HUDEP-2 (cell line): ENCODE data around the gene NOTUM.
A peak's percentile ranks its signal among the peaks of the same experiment; 100 is the strongest.

Experiments used
- DNase-seq, 76 experiments: peaks; one replicate each; lab custom pipeline; 2025; ENCODE audit not compliant: unreplicated experiment in 76 of 76; lab: John Stamatoyannopoulos, UW

The NOTUM gene

DNA sequence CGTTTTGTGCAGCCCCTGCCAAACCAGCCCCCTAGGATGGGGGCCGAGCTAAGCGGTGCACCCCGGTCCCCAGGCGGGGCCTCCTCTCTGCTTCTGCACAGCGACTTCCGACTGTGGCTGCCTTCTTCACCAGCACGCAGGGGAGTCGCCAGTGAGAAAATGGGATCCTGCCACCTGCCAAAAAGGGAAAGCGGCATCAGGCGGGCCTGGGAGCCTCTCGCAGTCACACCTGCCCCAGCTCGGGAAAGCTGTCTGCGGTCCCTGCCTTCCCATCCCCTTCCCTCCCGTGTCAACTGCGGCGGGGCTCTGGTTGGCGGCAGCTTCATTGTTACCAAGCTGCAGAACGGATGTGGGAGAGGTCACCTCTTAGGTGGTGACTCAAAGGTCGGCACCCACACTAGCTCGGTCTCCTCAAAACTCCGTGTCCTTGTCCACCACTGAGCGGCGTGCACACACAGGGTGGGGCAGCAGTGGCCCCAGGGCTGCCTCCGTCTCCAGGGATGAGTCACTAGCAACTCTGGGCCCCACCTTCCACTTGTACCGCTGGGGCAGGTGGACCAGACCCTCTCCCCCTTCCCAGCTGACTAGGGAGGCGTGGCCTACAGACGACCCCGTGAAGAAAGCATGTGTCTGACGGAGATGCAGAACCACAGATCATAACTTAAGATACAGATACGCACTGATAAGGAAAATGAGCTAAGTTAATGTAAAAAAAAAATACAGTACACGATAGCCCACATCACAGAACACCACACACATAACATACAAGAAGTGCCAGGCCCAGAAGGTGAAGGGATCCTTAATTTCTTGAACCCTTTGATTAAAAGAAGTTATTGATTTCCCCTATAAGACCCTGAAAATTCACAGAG is 48.3 kb downstream of the NOTUM start:
- DNase-seq, result peak in 63 of 76 experiments; percentile 6 to 85 (median 47)

DNA sequence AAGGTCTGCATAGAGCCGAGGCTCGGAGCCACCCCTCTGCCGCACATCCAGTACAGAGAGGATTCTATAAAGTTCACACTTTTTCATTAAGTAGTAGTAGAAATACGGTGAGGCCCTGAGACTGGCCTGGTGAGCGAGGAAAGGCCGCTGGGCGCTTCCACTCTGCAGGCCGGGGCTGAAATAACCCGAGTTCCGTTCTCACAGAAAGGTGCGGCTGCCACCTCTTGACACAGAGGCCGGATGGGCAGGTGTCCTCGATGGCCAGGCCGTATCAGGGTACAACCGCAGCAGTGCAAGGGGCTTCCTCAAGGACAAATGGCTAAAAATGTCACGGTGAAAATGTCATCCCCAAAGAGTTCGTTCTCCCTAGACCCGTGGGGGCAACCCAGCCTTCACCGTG is 49.0 kb downstream of the NOTUM start:
- no peak for DNase-seq

DNA sequence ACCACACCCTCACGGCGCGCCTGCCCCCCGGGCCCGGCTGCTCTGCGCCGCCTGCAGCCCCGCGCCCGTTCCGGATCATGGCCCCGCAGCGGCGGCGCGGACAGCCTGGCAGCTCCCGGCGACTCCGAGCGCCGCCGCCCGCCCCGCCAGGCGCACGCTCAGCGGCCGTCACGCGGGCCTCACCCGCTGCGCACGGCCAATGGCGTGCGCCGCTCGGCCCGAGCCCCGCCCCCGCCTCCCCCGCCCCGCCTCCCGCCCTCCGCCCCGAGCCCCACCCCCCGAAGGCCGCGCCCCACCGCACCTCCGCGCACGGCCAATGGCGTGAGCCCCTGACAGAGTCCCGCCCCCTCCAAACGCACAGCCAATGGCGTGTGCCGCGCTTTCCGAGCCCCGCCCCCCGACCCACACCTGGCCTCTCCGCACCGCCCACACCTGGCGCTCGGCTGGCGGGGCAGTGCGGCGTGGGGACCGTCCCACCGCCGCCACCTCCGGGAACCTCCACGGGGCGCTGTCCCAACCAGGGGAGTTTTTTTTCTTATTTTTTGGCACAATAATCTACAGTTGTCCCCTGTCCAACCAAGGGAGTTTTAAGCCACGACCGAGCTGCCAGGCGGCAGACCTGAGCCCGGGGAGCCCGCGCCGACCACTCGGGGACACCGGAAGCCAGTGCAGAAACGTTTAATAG is 49.6 kb downstream of the NOTUM start, which contains the start of gene PCYT2:
TSS of gene PCYT2 (minus strand) at position 123 of the 685 bp plus-strand sequence. CDS start at position 79, 44 bp downstream.
- peak in 72 of 76 experiments; percentile 10 to 92 (median 78) for DNase-seq

DNA sequence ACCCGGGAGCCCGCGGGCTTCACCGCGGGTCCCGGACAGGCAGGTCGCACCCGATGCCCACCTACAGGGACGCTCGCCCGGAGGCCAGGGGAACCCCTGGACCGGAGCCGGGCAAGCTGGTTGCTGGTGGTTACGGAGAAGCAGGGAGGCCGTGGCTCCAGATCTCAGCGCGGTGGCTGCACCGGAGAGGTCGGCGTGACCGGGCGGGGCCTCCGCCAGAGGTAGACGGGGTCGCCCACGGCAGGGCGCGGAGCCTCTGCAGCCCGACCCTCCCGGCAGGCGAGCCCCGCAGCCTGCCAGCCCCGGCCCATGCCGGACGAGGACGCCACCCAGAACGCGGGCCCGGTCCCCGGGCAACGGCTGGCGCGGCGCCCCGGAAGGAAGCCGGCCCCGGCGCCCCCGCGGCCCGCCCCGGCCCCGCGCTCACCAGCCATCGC is 50.1 kb downstream of the NOTUM start:
- DNase-seq, result peak in 3 of 76 experiments; percentile 25 to 45 (median 45)

DNA sequence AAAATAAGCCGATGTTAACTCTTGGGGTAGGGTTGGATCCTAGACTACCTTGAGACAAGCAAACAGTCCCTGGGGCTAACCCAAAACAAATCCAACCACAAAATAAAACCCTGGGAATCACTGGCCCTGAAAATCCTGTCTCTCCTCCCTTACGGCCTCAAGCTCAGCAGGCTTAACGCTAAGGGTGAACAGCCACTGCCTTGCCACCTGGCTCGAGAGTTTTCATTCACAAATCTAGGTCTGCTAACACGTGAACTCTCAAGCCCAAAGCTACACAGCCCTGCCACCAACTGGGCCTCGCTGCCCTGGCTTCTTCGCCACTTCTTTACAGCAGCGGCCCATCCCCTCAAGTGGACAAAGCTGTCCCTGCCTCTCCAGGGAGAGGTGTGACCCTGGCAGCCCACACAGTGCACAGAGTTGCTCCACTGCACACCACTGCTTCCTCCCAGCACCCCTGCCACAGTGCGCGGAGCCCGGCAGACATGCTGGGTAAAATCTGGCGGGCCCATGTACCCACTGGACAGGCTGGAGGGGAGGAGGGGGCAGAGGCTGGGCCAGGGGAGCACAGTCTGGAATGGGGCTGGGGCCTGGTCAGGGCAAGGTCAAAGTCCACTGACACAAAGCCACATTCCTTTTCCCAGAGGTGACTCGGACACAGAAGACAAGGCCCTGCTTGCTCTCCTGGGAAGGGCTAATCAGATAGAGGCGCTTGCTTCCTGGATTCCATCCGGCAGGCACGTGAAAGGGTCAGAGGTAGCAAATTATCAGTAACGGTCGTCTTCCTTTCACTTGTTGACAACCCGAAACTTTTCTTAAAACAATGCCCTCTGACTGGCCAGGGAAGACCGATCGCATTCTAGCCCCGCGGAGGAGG is 50.8 kb downstream of the NOTUM start:
- peak in 3 of 76 experiments; percentile 9 to 20 (median 13) for DNase-seq

DNA sequence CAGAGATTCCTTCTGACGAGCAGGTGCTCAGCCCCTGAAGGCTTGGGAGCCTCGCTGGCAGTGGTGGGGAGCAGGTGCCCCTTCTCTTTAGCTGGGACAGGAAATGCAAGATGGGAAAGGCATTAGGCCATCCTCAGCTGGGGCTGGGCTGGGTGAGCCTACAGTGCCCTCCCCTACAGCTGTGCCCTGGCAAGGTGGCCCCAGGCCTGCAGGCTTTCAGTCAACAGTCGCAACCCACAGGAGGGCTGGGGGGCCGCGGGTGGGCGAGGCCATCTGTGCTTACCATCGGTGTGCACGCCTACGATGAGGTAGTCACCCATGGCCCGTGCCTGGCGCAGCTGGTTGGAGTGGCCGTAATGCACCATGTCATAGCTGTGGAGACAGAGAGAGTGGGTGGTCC is 51.8 kb downstream of the NOTUM start:
- no peak for DNase-seq

DNA sequence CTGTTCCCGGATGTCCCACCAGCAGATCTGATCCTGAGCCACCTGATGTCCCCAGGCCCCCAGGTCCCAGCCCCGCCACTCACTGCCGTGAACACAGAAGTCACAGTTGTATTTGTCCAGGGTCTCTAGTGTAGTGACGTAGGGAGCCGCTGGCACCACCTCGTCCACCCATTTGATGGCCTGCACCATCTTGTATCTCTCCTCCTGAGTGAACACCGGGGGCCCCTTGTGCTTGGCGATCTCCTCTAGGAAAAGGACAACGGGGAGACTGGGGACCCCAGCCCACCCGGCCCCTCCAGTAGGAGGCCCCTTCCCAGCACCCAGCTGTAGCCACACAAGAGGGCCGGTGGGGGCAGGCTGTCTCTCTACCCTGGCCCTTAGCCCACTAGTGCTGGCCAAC is 52.2 kb downstream of the NOTUM start:
- DNase-seq, result no peak

DNA sequence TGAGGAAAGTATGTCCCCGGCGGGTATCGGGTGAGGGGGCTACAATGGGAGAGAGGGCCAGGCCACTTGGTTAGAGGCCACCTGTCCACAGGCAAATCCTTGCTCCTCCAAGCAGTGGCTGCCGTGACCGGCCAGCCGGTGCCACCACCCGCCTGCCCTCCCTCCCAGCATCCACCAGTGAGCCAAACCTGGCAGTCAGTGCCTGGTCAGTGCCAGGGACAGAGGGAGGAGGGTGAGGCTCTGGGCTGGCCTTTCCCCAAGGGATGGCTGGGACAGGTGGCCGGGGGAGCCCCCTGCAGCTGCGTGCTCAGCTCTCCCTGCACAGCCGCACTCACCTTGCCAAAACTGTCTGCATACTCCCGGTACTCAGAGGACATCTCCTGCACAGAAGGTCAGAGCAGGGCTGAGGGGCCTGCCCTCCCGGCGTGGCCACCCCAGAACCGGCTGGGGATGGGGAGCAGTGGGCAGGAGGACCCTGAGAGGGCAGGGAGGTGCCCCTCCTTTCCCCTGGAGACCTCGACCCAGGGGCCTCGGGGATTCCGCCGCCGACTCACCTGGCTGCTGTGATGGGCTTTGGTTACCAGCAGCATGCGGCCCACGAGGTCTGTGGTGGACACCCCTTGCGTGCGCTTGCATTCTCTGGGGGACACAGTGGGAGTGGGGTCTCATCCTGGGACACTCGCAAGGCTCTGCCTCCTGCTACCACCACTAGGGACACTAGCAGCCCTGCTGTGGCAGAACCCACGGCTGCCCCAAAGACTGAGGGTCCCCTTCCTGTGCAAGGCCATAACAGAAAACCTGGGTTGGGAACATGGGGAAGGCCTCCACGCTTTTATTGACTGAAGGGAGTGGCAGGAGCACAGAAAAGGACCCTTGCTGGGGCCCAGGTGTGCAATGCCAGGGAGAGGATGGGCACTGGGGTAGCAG is 53.5 kb downstream of the NOTUM start:
- DNase-seq, result no peak

DNA sequence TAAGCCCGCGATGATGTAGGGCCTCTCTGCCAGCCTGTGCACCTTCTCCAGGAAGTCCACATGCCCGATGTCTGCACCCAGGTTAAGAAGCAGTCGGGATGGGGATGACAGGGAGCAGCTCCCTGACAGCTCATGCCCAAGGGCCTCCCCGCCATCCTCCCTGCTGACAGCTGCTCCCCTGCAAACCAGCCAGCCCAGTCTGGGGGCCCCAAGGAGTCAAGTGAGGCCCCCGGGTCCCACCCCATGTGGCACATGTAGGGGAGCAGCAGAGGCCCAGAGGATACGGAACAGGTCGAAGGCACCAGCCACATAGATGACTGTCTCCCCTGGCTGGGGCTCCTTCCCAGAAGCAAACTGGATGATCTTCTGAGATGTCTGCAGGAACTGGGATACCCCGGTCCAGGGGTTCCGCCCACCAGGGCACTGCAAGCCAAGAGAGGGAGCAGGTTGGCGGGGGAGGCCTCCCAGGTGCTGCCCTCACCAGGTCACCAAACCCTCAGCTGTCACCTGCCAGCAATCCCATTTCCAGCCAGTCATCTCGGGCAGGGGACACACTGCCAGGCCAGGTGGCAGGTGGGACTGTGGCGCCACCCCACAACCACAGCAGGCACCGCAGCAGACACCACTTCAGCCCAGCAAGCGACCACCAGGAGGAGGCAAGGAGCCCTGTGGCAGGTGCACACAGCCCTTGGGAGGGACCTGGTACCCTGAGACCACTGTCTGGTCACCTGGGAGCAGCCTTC is 54.3 kb downstream of the NOTUM start:
- peak in 12 of 76 experiments; percentile 10 to 27 (median 16) for DNase-seq

DNA sequence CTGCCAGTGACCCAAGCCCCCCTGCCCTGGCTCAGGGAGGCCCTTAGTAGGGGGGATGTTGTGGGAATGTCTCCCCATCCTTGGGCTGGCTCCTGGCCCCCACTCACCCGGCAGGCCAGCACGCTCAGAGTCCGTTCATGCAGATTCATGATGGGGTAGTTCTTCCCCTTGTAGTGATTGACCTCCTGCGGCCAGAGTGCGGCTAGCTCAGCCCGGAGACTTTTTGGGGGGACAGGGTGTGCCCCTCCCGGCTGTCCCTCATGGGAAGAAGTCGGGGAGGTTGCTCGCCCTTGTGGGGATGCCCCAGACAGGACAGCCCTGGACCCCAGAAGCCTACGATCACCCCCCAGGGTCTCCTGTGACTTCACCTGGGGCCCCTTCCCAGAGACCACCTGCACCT is 55.0 kb downstream of the NOTUM start:
- DNase-seq, result no peak

DNA sequence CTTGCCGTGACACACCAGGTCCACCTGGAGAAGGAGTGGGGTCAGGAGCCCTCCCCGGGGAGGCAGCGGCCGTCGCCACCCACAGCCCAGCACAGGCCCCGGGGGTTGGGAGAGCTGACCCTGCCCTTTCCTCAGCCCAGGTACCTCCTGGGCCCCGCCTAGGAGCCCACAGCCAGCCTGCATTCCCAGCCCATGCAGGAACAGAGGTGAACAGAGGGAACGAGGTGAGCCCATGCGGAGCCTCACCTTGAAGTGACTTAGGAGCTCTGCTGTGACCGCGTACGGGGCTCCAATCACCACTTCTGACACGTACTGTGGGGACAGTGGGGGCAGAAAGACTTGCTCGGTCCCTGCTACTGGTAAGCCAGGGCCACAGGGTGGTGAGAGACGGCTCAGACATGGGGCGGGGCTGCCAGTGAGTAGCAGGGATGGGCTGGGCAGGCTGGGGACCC is 55.5 kb downstream of the NOTUM start:
- DNase-seq, result no peak

DNA sequence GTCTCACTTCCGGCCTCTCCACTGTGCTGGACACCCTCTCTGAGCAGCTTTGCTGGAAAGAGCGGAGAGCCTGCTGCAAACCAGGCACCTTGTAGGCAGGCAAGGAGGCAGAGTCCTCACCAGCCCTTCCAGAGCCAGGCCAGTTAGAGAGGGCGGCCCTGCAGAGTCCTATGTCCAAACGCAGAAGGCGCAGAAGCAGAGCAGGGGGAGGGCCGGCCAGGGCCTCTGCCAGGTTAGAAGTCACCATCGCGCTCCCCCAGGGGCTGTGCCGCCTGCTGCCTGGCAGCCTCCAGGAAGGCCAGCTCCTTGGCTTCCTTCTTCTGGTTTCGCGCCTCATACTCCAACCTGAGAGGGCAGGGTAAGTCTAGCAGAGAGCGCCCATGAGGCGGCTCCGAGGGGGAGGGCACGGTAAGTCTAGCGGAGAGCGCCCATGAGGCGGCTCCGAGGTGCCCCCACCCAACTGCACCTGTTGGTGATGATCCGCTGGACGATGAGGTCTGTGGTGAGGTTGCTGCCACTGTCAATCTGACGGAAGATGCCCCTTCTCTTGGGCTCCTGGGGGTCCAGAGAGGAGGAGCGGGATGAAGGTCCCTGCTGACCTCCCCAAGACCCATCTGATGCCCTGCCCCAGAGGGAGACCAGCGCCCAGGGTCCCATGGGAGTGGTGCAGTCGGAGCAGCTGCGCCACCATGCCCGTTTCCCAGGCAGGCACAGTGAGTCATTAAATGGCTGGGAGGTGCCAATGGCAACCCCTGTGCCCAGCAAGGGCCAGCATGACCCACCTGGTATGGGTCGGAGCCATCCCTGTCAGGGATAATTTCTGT is 56.2 kb downstream of the NOTUM start:
- no peak for DNase-seq

DNA sequence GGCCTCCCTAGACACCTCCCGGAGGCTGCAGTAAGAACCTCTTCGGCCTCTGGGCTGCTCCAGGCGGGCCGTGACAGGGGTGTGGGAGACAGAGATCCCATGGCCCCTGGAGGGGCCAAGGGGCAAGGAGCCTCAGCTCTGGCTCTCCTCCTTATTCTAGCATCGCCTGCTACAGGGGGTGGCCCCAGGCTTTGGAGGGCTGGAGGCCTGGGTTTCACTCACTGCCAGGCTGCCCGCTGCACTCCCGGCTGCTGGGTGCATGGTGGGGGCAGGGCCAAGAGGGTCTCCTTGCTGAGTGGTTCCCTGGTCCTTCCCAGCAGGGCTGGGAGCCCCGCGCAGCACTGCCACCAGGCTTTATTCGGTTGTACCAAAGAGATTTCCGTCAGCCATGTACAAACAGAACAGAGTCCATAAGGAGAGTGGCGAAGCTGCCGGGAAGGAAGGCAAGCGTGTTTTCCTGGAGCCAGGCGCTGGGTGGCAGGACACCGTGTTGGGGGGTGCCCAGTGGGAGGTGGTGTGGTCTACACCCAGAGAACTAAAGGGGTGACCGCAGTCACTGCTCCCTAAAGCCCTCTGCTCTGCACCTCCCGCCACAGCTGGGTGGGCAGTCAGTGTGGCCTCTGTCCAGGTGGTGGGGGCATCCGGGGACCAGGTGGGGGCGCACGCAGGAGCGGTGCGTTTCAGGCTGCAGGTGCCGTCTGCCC is 56.9 kb downstream of the NOTUM start:
- no peak for DNase-seq

DNA sequence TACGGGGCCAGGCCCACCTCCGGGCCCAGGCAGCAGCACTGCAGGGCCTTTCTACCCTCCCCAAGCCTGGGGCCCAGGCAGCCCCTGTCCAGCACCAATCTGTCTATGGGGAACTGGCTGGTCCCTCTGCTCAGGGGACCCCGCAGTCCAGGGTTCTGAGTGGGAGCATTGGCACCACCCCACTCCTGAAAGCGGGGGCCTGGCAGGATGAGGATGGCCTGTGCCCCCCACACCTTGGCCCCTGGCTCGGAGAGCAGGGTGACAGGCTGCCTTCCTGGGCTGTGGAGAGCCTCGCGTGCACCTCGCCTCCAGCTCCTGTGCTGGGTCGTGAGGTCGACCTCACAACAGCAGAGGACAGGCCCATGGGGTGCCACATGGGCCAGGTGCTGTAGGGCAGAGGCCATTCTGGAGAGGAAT is 57.6 kb downstream of the NOTUM start:
- no peak for DNase-seq

DNA sequence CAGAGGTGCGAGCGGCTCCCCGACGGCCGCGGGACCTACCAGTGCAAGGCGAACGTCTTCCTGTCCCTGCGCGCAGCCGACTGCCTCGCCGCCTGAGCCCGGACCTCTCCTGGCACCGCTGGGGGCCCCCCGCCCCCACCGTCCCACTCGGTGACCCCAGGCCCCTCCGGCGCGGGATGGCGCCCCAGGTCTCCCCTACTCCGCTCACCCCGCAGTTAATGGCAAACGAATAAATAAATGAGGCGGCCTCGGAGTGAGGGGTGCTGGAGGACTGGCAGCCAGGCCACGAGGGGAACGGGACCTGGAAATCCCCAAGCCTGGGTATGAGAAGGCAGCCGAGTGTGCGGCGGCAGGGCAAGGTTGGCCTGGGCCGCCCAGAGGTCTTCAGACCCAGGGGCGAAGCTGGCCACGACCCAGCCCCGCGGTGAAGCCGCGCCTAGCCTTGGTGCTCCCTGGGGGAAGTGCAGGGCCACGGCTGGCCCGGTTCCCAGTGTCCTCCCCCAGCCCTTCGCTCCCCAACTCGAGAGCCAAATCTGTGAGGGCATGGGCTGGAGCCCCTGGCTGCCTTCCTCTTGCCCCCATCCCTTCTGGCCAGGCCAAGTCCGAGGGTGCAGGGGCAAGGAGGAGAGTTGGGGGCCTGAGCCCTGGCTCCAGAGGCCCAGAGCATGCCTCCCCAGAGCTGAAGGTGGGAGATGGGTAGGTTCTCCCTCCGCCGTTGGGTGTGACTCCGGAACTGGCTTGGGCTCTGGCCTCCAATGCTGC is 58.2 kb downstream of the NOTUM start:
- DNase-seq, result peak in 2 of 76 experiments; percentile 9 to 43
